GM18858 (cell line): Measurements from ENCODE around the gene CA7.
"Not testable (repeated sequence)": the region's sequence is repeated elsewhere in the genome, so short reads cannot be mapped to it uniquely, and the experiment has no call there.

Experiments
- ATAC-seq: cut with Tn5 transposase; IDR thresholded peaks from one replicate; pipeline ENCODE4 v1.9.1; 2021; ENCODE audit not compliant: unreplicated experiment

Gene CA7

DNA sequence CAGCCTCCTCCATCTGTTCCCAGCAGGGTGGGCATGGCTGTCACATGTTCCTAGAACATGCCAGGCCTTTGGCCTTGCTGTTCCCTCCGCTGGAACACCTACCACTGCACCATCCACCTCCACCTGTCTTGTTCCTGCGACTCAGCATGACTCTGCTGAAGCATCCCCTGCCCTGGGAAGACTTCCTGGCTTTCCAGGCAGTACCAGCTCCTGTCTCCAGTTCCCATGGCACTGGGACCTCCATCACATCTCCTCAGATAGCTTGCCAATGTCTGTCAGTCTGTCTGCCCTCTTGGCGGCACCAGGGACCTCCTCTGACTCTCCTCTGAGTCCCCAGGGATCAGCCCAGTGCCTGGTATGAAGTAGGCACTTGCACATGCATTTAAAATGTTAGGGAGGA, 51.8 kb downstream of the CA7 start:
- ATAC-seq: no peak

DNA sequence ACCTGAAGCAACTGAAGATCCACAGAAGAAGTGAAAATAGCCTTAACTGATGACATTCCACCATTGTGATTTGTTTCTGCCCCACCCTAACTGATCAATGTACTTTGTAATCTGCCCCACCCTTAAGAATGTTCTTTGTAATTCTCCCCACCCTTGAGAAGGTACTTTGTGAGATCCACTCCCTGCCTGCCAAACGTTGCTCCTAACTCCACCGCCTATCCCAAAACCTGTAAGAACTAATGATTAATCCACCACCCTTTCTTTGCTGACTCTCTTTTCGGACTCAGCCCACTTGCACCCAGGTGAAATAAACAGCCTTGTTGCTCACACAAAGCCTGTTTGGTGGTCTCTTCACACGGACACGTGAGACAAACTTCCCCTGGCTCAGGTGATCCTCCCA, 52.5 kb downstream of the CA7 start:
- ATAC-seq: not testable (repeated sequence)

- no peak for ATAC-seq
These were observed 54.0 kb downstream of the CA7 start for GRCh38 chr16:66898207-66898606.

- no peak for ATAC-seq
These were observed 54.7 kb downstream of the CA7 start for GRCh38 chr16:66898933-66899309.

- ATAC-seq: no peak
These were observed 55.2 kb downstream of the CA7 start for GRCh38 chr16:66899310-66899944.

GRCh38 chr16:66899945-66900710, 55.9 kb downstream of the CA7 start:
- ATAC-seq: no peak

- no peak for ATAC-seq
These were observed 56.7 kb downstream of the CA7 start for GRCh38 chr16:66900721-66901441.

- ATAC-seq: no peak
These were observed 57.4 kb downstream of the CA7 start for GRCh38 chr16:66901626-66902025.

GRCh38 chr16:66902648-66903543, 58.7 kb downstream of the CA7 start:
- no peak for ATAC-seq
